ENCODE measurements around the gene CNTNAP4.

CNTNAP4 gene

GRCh38 chr16:76579277-76579922, 302.2 kb downstream of the CNTNAP4 start:
- no peak for DNase-seq (ENCODE audit: low read depth, low spot score)

- DNase-seq (ENCODE audit: low read depth, low spot score), result no peak
These were observed 306.3 kb downstream of the CNTNAP4 start for GRCh38 chr16:76583466-76583865.

- DNase-seq (ENCODE audit: low read depth, low spot score), result no peak
These were observed 306.7 kb downstream of the CNTNAP4 start for GRCh38 chr16:76583945-76584344.

GRCh38 chr16:76598498-76598897, 321.3 kb downstream of the CNTNAP4 start:
- DNase-seq (ENCODE audit: low read depth, low spot score), result no peak

- no peak for DNase-seq (ENCODE audit: low read depth, low spot score)
These were observed 330.1 kb downstream of the CNTNAP4 start for GRCh38 chr16:76607317-76607716.

Measured in ELF-1 (cell line).